Brain microvascular endothelial cell (primary cell): ENCODE results near the gene NBPF3.

Experiments
- DNase-seq: peaks from one replicate; pipeline ENCODE4 v3.0.0-alpha.2; 2020
- H3K27ac ChIP-seq: fragments of 250-450 bp; sonication (Bioruptor Pico); 2 replicates; pipeline ENCODE4 v1.5.1; 2020; ENCODE audit warnings: mild to moderate bottlenecking, moderate library complexity
- H3K27me3 ChIP-seq: fragments of 250-450 bp; sonication (Bioruptor Pico); replicated peaks from 2 replicates; pipeline ENCODE4 v1.5.1; 2020; ENCODE audit warnings: mild to moderate bottlenecking
- H3K36me3 ChIP-seq: fragments of 250-450 bp; sonication (Bioruptor Pico); replicated peaks from 2 replicates; pipeline ENCODE4 v1.5.1; 2020; ENCODE audit warnings: mild to moderate bottlenecking
- H3K4me3 ChIP-seq: 2 replicates; pipeline ENCODE4 v1.5.1; 2011; ENCODE audit warnings: low read depth, mild to moderate bottlenecking, control low read depth, low read length, moderate library complexity
- in situ Hi-C: cut with HindIII; loops from 2 replicates; pipeline ENCODE4 v1.10.0; 2017; ENCODE audit warnings: low sequenced_read_pairs, low pct_ligation_motif_present
- TF ChIP-seq, protein P1 (sequence below): IDR thresholded peaks from 2 replicates; pipeline ENCODE4 v1.5.1; 2011; ENCODE audit warnings: low read depth, mild to moderate bottlenecking, moderate library complexity, low read length, control low read depth, inconsistent platforms; ENCODE audit errors: missing control alignments

NBPF3 gene

GRCh38 chr1:21490774-21491487 lies 51.0 kb downstream of the NBPF3 start:
- no peak overlapping the region for H3K4me3 ChIP-seq
- no peaks in the 10 kb centered on the region for H3K36me3 ChIP-seq
- no peak overlapping the region for H3K27ac ChIP-seq
- peaks cover 2% of the 10 kb centered on the region for H3K27me3 ChIP-seq
- TF ChIP-seq, protein P1, sequence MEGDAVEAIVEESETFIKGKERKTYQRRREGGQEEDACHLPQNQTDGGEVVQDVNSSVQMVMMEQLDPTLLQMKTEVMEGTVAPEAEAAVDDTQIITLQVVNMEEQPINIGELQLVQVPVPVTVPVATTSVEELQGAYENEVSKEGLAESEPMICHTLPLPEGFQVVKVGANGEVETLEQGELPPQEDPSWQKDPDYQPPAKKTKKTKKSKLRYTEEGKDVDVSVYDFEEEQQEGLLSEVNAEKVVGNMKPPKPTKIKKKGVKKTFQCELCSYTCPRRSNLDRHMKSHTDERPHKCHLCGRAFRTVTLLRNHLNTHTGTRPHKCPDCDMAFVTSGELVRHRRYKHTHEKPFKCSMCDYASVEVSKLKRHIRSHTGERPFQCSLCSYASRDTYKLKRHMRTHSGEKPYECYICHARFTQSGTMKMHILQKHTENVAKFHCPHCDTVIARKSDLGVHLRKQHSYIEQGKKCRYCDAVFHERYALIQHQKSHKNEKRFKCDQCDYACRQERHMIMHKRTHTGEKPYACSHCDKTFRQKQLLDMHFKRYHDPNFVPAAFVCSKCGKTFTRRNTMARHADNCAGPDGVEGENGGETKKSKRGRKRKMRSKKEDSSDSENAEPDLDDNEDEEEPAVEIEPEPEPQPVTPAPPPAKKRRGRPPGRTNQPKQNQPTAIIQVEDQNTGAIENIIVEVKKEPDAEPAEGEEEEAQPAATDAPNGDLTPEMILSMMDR, result peak; percentile 75
- in situ Hi-C loops, result no loop called here
- peak; percentile 78 for DNase-seq

- TF ChIP-seq, protein P1, result no peak
- H3K27me3 ChIP-seq, result peaks cover 2% of the 10 kb centered on the region
- H3K4me3 ChIP-seq, result no peak overlapping the region
- no peaks in the 10 kb centered on the region for H3K36me3 ChIP-seq
- no peak for DNase-seq
- H3K27ac ChIP-seq, result no peak overlapping the region
- in situ Hi-C loops, result no loop called here
Observed at GRCh38 chr1:21491488-21492355, 51.8 kb downstream of the NBPF3 start.

- H3K27me3 ChIP-seq, result peaks cover 2% of the 10 kb centered on the region
- H3K36me3 ChIP-seq, result no peaks in the 10 kb centered on the region
- DNase-seq, result no peak
- H3K4me3 ChIP-seq, result no peak overlapping the region
- no peak overlapping the region for H3K27ac ChIP-seq
- TF ChIP-seq, protein P1, result no peak
- in situ Hi-C loops, result no loop called here
Observed at GRCh38 chr1:21492356-21492625, 52.4 kb downstream of the NBPF3 start.

DNA sequence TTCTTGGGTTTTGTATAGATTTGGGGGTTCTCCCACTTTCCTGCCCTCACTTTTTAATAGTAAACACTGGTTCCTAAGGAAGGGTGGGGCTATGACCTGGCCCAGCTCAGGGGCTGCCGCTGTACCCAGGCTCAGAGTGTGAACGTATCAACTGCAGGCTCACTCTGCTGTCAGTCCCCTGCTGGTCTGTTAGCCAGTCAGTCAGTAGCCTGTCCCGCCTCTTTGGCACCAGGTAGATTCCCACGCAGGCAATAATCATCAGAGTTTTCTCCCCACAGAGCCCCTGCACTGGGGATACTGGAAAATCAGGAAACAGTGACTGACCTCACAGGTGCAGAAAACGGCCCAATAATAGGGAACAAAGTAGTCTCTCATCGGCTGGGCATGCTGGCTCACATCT lies 54.3 kb downstream of the NBPF3 start:
- DNase-seq, result no peak
- in situ Hi-C loops, result no loop called here
- peaks cover 2% of the 10 kb centered on the region for H3K27me3 ChIP-seq

DNA sequence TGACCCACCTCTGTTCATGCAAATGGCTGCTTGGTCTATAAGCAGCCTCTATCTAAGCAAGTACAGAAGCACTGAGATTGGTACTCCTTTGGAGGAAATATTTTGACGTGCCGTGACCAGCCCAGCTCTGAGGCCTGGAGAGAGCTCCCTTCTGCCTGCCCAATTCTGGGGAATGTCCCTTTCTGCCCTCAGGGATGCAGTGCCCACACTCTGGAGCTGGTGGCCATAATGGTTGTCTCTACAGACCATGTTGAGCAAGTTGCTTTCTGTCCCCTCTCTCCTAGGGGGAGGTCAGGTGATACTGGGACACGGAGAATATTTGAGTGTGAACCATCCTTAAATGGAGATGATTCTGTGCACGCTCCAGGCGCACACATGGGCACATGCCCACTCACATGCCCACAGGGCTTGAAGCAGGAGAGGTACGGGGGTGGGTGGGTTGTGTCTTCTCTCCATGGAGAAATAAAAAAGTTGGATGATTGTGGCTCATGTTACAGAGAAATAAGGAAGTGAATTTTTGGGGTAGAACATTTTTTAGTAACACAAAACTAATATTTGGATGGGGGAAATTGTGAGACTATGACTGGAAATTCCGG lies 55.4 kb downstream of the NBPF3 start:
- Histone ChIP-seq H3K36me3 (no peaks in the 10 kb centered on the region), H3K27me3 (peaks cover 2% of the 10 kb centered on the region), H3K4me3 (no peak overlapping the region), H3K27ac (no peak overlapping the region)
- TF ChIP-seq, protein P1, result no peak
- in situ Hi-C loops, result no loop called here
- DNase-seq, result no peak

More for the DNA sequence above, 54.3 kb downstream of the NBPF3 start:
- Histone ChIP-seq H3K27ac (no peak overlapping the region), H3K4me3 (no peak overlapping the region), H3K36me3 (no peaks in the 10 kb centered on the region)
- TF ChIP-seq, protein P1, result no peak
